Measurements from ENCODE around the gene SMYD3.

DNA sequence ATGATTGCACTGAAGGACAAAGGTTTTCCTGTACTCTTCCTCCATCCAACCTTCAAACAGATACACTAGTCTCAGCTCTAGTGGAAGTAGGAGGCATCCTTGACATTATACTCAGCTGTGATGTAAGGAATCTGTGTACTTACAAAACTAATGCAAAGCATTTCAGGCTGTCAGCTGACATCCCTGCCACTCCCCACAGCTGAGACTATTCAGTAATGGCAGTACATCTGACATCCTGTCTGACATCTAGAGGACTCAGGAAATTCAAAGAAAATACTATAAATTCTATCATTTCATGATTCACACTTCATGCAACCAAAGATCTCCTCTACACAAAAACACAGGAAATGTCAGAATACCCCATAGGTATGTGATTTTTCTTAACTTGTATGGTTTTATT is 325.8 kb downstream of the SMYD3 start:
- no peak for TF ChIP-seq CTCF (conservative IDR thresholded peaks at IDR 0.05 in 1 of 2, IDR thresholded peaks at IDR 0.05 in 1 of 2; ENCODE audit: low read depth in 1 of 2, low read length in 2 of 2)
- no peak for TF ChIP-seq EZH2 (IDR thresholded peaks at IDR 0.05; ENCODE audit: low read length, missing control alignments)
